Measurements from ENCODE around the gene ADARB2.
"Not testable (repeated sequence)": the region's sequence is repeated elsewhere in the genome, so short reads cannot be mapped to it uniquely, and the experiment has no call there.

Gene ADARB2

DNA sequence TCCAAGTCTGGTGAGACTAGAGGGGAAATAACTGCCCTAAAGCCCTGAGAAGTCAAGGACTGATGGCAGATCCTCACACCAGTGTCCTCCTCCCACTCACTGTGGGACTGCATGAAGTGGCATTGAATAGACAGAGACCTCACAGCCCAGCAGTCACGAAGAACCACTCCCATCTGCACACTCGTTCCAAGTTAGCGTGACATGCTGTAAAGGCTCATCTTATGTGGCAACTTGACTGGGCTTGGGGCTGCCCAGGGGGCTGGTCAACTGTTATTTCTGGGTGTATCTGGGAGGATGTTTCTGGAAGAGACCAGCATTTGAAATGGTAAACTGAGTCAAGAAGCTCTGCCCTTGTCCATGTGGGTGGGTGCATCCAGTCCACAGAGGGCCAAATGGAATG, 104.7 kb downstream of the ADARB2 start:
- Mint-ChIP-seq H3K9me3 (no peaks in the 10 kb centered on the region), H3K4me1 (peaks cover 6% of the 10 kb centered on the region), H3K4me3 (no peak overlapping the region), H3K27ac (no peak overlapping the region), H3K36me3 (no peaks in the 10 kb centered on the region)
- ATAC-seq (no peak), DNase-seq (ENCODE audit: low spot score in 2 of 2) (no peak)

DNA sequence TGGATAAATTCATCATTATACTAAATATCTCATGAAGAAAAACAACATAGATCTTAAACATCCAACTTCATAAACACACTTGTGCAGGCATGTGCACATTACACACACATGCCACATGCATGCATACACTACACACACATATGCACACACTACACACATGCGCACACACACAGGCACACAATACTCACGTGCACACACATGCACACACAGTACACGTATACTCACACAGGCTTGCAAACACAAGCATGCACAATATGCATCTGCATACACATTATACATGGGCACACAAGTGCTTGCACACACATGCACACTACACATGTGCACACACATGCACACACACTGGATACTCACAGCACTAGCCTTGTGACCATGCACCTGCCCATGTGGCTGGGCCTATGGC, 105.2 kb downstream of the ADARB2 start:
- ATAC-seq, result no peak

DNA sequence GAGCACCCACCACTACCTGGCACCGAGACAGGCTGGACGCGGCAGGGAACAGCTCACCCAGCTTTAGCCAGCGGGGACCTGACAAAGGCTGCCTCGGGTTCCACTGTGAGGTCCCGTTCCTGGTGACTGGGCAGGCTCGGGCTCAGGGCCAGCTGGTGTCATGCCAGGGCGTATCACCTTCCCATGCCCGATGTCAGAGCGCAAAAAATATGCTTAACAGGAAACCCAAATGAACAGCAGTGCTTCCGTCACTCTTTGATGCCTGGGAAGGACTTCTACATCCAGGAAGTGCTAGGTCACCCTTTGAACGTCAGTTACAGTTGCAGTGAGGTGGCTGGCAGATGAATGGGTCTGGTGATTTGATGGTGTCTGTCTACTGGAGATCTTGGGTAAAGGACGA, 106.0 kb downstream of the ADARB2 start:
- no peaks in the 10 kb centered on the region for H3K9me3 Mint-ChIP-seq

More for the DNA sequence above, 105.2 kb downstream of the ADARB2 start:
- H3K27ac Mint-ChIP-seq, result no peak overlapping the region
- H3K4me1 Mint-ChIP-seq, result peaks cover 6% of the 10 kb centered on the region
- H3K36me3 Mint-ChIP-seq, result no peaks in the 10 kb centered on the region
- H3K4me3 Mint-ChIP-seq, result no peak overlapping the region
- no peaks in the 10 kb centered on the region for H3K9me3 Mint-ChIP-seq
- no peak for DNase-seq (ENCODE audit: low spot score in 2 of 2)

DNA sequence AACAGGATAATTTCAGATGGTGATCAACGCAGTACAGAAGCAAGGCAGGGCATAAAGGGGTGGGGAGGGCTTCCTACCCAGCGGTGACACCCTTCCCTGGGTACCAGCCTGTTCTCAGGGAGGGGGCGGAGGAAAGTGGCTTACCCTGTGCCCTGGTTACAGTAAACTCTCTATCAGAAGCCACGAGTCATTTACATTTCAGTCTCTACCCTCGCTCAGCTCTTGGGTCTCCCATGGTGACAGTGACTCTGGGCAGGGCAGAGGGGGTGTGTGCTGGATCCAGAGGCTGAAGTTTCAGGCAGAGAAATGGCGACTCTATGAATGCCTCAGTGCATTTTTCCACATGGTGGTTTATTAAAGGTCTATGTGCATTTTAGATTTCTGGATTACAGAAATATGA, 107.0 kb downstream of the ADARB2 start:
- Mint-ChIP-seq H3K4me1 (peaks cover 6% of the 10 kb centered on the region), H3K36me3 (no peaks in the 10 kb centered on the region), H3K27ac (no peak overlapping the region), H3K9me3 (no peaks in the 10 kb centered on the region), H3K4me3 (no peak overlapping the region)
- ATAC-seq (no peak), DNase-seq (ENCODE audit: low spot score in 2 of 2) (no peak)

More for the DNA sequence above, 106.0 kb downstream of the ADARB2 start:
- H3K27ac Mint-ChIP-seq, result no peak overlapping the region
- H3K36me3 Mint-ChIP-seq, result no peaks in the 10 kb centered on the region
- peaks cover 6% of the 10 kb centered on the region for H3K4me1 Mint-ChIP-seq
- no peak overlapping the region for H3K4me3 Mint-ChIP-seq
- ATAC-seq (no peak), DNase-seq (ENCODE audit: low spot score in 2 of 2) (no peak)

DNA sequence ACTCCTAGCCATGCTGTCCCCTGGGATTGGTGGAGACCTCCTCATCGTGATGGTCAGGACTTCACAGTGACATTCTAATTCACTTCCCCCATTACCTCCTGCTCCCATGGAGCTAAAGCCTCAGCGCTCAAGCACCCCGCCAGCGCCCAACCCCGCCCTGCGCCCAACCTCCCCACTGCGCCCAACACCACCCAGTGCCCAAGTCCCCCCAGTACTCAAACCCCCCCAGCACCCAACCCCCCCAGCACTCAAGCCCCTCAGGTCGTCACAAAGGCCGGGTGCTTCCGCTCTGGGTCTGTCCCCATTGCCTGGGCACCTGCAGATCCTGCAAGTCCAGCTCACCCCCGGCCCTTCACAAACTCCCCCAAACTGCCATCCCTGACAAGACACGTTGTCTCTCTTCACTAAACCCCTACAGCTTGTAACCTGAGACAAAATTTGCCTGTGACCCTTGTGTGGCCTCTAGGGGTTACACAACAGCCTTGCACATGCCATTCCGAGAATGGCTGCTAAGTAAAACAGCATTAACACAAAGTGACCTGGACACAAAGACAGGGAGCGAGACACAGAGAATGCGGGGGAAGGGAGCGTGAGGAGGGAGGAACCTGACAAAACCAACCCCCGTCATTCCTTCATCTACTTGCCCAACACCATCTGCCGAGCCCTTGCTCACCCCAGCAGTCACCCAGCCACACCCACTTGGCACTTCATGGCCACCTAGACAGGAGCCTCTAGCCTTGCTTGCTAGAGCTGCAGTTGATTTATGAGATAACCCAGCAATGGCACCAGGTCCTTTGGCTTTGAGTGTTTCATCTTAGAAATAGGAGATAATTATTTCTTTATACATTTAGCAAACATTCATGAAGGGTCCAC, 107.8 kb downstream of the ADARB2 start:
- ATAC-seq (no peak), DNase-seq (ENCODE audit: low spot score in 2 of 2) (no peak)
- H3K4me3 Mint-ChIP-seq, result no peak overlapping the region
- H3K36me3 Mint-ChIP-seq, result no peaks in the 10 kb centered on the region
- peaks cover 6% of the 10 kb centered on the region for H3K4me1 Mint-ChIP-seq
- H3K27ac Mint-ChIP-seq, result no peak overlapping the region
- H3K9me3 Mint-ChIP-seq, result no peaks in the 10 kb centered on the region

DNA sequence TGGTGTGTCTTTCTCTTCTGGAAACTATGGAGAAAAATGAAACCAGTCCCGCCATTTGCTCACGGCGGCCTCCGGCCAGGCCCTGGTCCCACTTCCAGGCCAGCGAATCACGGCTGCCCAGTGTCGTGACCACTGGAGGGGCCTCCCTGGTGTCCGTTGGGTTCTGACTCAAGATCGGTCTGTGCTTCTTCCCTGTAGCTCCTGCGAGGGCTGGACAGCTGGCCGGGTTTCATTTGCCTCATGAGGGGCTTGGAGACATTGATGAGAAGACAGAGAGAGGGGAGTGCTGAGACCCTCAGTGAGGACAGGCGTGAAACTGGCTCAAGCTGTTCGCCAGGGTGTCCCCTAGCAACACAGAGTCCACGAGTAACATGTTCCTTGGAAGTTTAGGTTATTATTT, 108.6 kb downstream of the ADARB2 start:
- H3K9me3 Mint-ChIP-seq, result no peaks in the 10 kb centered on the region
- DNase-seq (ENCODE audit: low spot score in 2 of 2) (no peak), ATAC-seq (no peak)
- no peak overlapping the region for H3K27ac Mint-ChIP-seq
- no peaks in the 10 kb centered on the region for H3K36me3 Mint-ChIP-seq
- peaks cover 6% of the 10 kb centered on the region for H3K4me1 Mint-ChIP-seq
- no peak overlapping the region for H3K4me3 Mint-ChIP-seq

DNA sequence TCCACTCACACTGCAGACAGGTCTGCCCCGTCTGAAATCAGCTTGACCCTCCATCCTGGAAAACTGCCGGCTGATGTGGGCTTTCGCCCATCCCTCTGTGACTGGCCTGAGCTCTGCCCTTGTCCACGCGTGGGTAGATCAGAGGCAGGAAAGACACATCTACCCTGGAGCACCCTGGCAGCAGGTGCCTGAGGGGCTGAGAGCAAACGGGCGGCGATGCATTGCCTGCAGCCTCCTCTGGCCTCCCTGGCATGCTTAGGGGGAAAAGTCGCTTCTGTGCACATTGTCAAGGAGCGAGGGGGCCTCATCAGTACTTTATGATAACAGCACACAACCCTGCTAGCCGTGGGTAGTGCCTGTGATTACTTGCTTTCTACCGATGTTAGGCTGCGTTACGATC, 109.4 kb downstream of the ADARB2 start:
- ATAC-seq (no peak), DNase-seq (ENCODE audit: low spot score in 2 of 2) (no peak)
- peaks cover 6% of the 10 kb centered on the region for H3K4me1 Mint-ChIP-seq
- H3K4me3 Mint-ChIP-seq, result no peak overlapping the region
- no peaks in the 10 kb centered on the region for H3K36me3 Mint-ChIP-seq
- H3K9me3 Mint-ChIP-seq, result no peaks in the 10 kb centered on the region
- no peak overlapping the region for H3K27ac Mint-ChIP-seq

DNA sequence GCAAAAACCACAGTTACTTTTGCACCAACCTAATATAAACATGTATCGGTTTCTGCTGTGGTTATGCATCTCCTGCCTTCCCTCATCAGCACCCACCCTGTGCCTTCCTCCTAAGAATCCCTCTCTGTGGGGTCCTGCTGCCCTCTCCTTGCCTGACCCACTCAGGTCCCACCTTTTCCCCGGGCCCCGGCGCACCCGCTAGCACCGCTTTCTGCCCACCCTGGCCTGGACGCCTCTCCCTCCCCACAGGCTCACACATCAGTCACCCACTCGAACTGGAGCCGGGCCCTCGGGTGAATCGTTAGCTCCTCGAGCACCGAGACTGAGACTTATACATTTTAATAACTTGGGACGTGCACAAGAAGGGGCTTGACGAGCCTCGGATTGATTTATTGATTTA, 110.5 kb downstream of the ADARB2 start:
- Mint-ChIP-seq H3K4me3 (no peak overlapping the region), H3K27ac (no peak overlapping the region), H3K4me1 (peaks cover 6% of the 10 kb centered on the region), H3K36me3 (no peaks in the 10 kb centered on the region), H3K9me3 (no peaks in the 10 kb centered on the region)
- DNase-seq (ENCODE audit: low spot score in 2 of 2) (peak in 1 of 2 donors; percentile 7), ATAC-seq (no peak)

DNA sequence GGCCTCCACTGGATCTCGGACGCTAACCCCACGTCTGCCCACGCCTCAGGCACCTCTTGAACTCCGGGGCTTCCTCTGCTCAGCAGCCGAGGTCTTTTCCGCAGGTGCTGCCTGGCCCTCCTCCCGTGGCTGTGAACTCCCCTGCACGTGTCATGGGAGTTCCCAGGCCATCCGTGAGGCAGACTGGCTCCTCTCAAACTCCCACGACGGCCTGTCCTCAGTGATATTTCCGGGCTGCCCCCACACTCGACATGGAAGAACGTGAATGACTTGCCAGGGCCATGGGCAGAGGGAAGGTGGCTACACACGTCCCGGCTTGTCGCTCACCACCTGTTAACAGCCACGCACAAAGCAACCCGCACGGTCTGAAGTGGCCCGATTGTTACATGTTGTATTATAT, 110.9 kb downstream of the ADARB2 start:
- Mint-ChIP-seq H3K36me3 (no peaks in the 10 kb centered on the region), H3K4me3 (no peak overlapping the region), H3K9me3 (no peaks in the 10 kb centered on the region), H3K27ac (no peak overlapping the region), H3K4me1 (peaks cover 4% of the 10 kb centered on the region)
- DNase-seq (ENCODE audit: low spot score in 2 of 2), result peak in 1 of 2 donors; percentile 18
- no peak for ATAC-seq

DNA sequence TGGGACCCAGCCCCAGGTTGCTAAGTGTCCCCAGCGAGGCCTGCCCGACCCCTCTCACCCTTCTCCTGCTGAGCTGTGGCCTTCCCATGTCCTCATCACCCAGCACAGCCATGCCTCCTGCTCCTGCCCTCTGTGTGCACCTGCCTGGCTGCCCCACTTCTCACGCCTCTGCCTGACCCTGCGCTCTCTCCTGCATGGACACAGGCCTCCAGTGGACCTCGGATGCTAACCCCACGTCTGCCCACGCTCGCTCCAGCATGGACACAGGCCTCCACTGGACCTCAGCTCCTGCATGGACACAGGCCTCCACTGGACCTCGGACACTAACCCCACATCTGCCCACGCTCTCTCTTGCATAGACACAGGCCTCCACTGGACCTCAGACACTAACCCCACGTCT, 111.6 kb downstream of the ADARB2 start:
- Mint-ChIP-seq H3K36me3 (no peaks in the 10 kb centered on the region), H3K9me3 (no peaks in the 10 kb centered on the region)
- ATAC-seq, result no peak

DNA sequence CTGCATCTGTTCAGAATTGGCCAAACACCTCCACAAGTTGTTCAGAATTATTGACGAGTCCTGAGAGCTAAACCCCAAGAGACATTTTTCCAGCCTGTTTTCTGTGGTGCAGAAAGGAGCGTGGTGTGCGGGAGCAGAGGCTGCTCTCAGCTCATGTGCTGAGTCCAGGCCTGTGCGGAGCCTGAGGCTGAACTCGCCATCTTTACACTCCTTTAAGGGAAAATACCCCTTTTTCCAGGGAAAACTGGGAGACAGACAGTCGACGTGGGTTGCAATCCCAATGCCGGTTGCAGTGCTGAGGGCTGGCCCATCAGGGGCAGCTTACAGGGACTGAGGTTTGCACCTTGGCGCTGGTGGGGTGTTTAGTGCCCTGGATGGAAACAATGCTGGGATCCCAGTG, 112.2 kb downstream of the ADARB2 start:
- H3K4me3 Mint-ChIP-seq, result no peak overlapping the region
- H3K36me3 Mint-ChIP-seq, result no peaks in the 10 kb centered on the region
- no peak for DNase-seq (ENCODE audit: low spot score in 2 of 2)
- no peak overlapping the region for H3K27ac Mint-ChIP-seq
- ATAC-seq, result no peak
- no peaks in the 10 kb centered on the region for H3K9me3 Mint-ChIP-seq
- H3K4me1 Mint-ChIP-seq, result no peaks in the 10 kb centered on the region

More for the DNA sequence above, 111.6 kb downstream of the ADARB2 start:
- no peaks in the 10 kb centered on the region for H3K4me1 Mint-ChIP-seq
- DNase-seq (ENCODE audit: low spot score in 2 of 2), result no peak
- no peak overlapping the region for H3K27ac Mint-ChIP-seq
- H3K4me3 Mint-ChIP-seq, result no peak overlapping the region

DNA sequence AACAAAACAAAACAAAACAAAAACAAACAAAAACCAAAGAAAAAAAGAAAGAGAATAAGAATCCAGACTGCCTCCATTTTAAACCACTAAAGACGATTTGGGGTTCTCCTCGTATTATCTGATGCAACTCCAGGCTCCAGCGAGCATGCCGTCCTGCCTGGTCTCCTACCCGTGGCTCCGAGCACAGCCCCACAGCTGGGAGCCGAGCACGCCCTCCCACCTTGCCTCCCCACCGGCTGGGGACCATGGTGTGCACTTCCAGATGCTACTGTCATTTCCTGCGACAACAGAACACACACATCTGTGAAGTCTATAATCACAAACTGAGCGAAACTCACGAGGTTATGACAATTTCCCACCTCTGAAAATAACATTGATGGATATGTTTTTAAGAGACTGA, 113.1 kb downstream of the ADARB2 start:
- Mint-ChIP-seq H3K4me3 (no peak overlapping the region), H3K4me1 (no peaks in the 10 kb centered on the region), H3K36me3 (no peaks in the 10 kb centered on the region), H3K27ac (no peak overlapping the region), H3K9me3 (no peaks in the 10 kb centered on the region)
- DNase-seq (ENCODE audit: low spot score in 2 of 2) (no peak), ATAC-seq (no peak)

DNA sequence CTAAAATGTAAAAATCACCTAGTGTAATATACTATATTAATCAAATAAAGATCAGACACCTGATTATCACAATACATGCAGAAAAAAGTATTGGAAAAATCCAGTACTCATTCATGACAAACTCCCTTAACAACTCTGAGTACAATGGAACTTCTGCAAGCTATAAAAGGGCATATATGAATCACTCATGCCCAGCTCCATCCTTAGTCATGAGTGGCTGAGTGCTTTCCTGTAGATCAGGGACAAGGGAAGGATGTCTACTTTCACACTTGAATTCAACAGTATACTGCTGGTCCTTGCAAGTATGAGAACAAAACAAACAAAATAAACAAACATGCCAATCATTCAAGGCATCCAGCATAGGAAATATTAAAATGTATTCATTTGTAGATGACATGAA, 116.5 kb downstream of the ADARB2 start:
- H3K27ac Mint-ChIP-seq, result no peak overlapping the region
- no peak for ATAC-seq

DNA sequence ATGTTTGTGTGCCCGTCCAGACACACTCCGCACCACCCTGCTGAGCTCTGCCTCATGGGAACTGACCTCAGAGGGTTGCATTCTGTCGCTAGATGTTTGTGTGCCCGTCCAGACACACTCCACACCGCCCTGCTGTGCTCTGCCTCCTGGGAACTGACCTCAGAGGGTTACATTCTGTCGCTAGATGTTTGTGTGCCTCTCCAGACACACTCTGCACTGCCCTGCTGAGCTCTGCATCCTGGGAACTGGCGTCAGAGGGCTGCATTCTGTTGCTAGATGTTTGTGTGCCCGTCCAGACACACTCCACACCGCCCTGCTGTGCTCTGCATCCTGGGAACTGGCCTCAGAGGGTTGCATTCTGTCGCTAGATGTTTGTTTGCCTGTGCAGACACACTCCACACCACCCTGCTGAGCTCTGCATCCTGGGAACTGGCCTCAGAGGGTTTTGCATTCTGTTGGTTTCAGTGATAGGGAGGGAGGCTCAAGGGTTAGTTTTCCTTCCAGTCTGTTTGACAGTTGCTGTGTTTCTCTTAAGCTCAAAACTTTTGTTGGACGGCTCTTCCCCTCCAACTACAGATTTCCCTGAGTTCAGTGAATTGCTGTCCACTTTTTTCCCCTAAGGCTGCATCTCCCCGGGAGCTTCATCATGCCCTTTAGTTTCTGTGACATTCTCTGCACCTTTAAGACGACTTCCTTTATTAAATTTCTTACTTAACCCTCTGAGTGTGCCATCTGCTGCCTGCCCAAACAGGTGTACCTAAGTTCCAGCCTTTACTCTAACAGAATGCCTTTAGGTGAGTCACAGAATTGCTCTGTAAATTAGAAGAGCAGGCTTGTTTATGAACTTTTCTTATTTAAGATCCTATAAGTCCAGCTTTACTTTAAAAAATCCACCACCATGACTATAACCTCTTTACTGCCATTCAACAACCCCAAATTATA, 119.7 kb downstream of the ADARB2 start:
- not testable (repeated sequence) for DNase-seq (ENCODE audit: low spot score in 2 of 2); H3K9me3 Mint-ChIP-seq; H3K27ac Mint-ChIP-seq; ATAC-seq; H3K4me1 Mint-ChIP-seq; H3K36me3 Mint-ChIP-seq; H3K4me3 Mint-ChIP-seq

More for the DNA sequence above, 116.5 kb downstream of the ADARB2 start:
- DNase-seq (ENCODE audit: low spot score in 2 of 2), result no peak
- H3K9me3 Mint-ChIP-seq, result peaks cover 5% of the 10 kb centered on the region
- H3K4me3 Mint-ChIP-seq, result no peak overlapping the region
- H3K4me1 Mint-ChIP-seq, result no peaks in the 10 kb centered on the region
- no peaks in the 10 kb centered on the region for H3K36me3 Mint-ChIP-seq

DNA sequence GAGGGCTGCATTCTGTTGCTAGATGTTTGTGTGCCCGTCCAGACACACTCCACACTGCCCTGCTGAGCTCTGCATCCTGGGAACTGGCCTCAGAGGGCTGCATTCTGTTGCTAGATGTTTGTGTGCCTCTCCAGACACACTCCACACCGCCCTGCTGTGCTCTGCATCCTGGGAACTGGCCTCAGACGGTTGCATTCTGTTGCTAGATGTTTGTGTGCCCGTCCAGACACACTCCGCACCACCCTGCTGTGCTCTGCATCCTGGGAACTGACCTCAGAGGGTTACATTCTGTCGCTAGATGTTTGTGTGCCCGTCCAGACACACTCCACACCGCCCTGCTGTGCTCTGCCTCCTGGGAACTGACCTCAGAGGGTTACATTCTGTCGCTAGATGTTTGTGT, 120.6 kb downstream of the ADARB2 start:
- not testable (repeated sequence) for H3K4me3 Mint-ChIP-seq; H3K4me1 Mint-ChIP-seq; DNase-seq (ENCODE audit: low spot score in 2 of 2); H3K27ac Mint-ChIP-seq; H3K36me3 Mint-ChIP-seq; H3K9me3 Mint-ChIP-seq; ATAC-seq
